DND-41 (cell line): ENCODE data around the gene MRPL58.

Experiments used
- EZH2 ChIP-seq: IDR thresholded peaks from 3 replicates; pipeline ENCODE4 v1.6.1; 2012; ENCODE audit warnings: borderline replicate concordance, low read depth, mild to moderate bottlenecking, moderate library complexity, low read length, inconsistent platforms; ENCODE audit not compliant: severe bottlenecking
- TF ChIP-seq, protein P1 (sequence below): IDR thresholded peaks from 2 replicates; pipeline ENCODE4 v1.5.1; 2012; ENCODE audit warnings: borderline replicate concordance, low read length, moderate library complexity, mild to moderate bottlenecking; ENCODE audit not compliant: poor library complexity, severe bottlenecking; ENCODE audit errors: extremely low read depth

GRCh38 chr17:75049057-75049456 is 36.6 kb downstream of the MRPL58 start:
- TF ChIP-seq, protein P1, sequence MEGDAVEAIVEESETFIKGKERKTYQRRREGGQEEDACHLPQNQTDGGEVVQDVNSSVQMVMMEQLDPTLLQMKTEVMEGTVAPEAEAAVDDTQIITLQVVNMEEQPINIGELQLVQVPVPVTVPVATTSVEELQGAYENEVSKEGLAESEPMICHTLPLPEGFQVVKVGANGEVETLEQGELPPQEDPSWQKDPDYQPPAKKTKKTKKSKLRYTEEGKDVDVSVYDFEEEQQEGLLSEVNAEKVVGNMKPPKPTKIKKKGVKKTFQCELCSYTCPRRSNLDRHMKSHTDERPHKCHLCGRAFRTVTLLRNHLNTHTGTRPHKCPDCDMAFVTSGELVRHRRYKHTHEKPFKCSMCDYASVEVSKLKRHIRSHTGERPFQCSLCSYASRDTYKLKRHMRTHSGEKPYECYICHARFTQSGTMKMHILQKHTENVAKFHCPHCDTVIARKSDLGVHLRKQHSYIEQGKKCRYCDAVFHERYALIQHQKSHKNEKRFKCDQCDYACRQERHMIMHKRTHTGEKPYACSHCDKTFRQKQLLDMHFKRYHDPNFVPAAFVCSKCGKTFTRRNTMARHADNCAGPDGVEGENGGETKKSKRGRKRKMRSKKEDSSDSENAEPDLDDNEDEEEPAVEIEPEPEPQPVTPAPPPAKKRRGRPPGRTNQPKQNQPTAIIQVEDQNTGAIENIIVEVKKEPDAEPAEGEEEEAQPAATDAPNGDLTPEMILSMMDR, result no peak
- no peak for TF ChIP-seq EZH2
